Hepatocyte (in vitro differentiated cells): ENCODE data around the gene CENPL. TPM values are rescaled to one million over a fixed set of nuclear protein-coding genes. Genes with fewer than 3 reads are reported as not detected.
"Not testable (repeated sequence)": the region's sequence is repeated elsewhere in the genome, so short reads cannot be mapped to it uniquely, and the experiment has no call there.

Source experiments
- DNase-seq: peaks from one replicate; pipeline ENCODE4 v3.0.0-alpha.2; 2016; ENCODE audit warnings: low spot score
- H2AFZ ChIP-seq: fragments of 200-600 bp; sonication (generic); 2 replicates; pipeline ENCODE4 v1.6.0; 2016; ENCODE audit warnings: antibody characterized with exemption, mild to moderate bottlenecking
- H3K27ac ChIP-seq: fragments of 200-600 bp; sonication (generic); 2 replicates; pipeline ENCODE4 v1.5.1; 2016; ENCODE audit warnings: mild to moderate bottlenecking
- H3K27me3 ChIP-seq: fragments of 200-600 bp; sonication (generic); 2 replicates; pipeline ENCODE4 v1.6.1; 2016
- H3K36me3 ChIP-seq: fragments of 200-600 bp; sonication (generic); replicated peaks from 2 replicates; pipeline ENCODE4 v1.5.1; 2016; ENCODE audit warnings: low read depth; ENCODE audit not compliant: insufficient read depth
- H3K4me1 ChIP-seq: fragments of 200-600 bp; sonication (generic); 2 replicates; pipeline ENCODE4 v1.5.1; 2016; ENCODE audit warnings: mild to moderate bottlenecking, moderate library complexity; ENCODE audit not compliant: insufficient read depth
- H3K4me2 ChIP-seq: fragments of 200-600 bp; sonication (generic); 2 replicates; pipeline ENCODE4 v1.6.0; 2016
- H3K4me3 ChIP-seq: fragments of 200-600 bp; sonication (generic); 2 replicates; pipeline ENCODE4 v1.5.1; 2016; ENCODE audit warnings: mild to moderate bottlenecking
- H3K79me2 ChIP-seq: fragments of 200-600 bp; sonication (generic); 2 replicates; pipeline ENCODE4 v1.6.0; 2017; ENCODE audit warnings: mild to moderate bottlenecking
- H3K9me2 ChIP-seq: fragments of 200-600 bp; sonication (generic); replicated peaks from 2 replicates; pipeline ENCODE4 v1.6.0; 2017; ENCODE audit warnings: mild to moderate bottlenecking; ENCODE audit not compliant: insufficient read depth
- H3K9me3 ChIP-seq: fragments of 200-600 bp; sonication (generic); 2 replicates; pipeline ENCODE4 v1.5.1; 2016; ENCODE audit warnings: low read depth, mild to moderate bottlenecking
- H4K20me1 ChIP-seq: fragments of 200-600 bp; sonication (generic); 2 replicates; pipeline ENCODE4 v1.6.0; 2016; ENCODE audit warnings: mild to moderate bottlenecking; ENCODE audit not compliant: insufficient read depth, poor library complexity, severe bottlenecking
- CTCF ChIP-seq: fragments of 200-600 bp; sonication (generic); IDR thresholded peaks from 2 replicates; pipeline ENCODE4 v1.5.1; 2016; ENCODE audit warnings: antibody characterized with exemption, mild to moderate bottlenecking; ENCODE audit not compliant: poor library complexity
- EZH2 ChIP-seq: fragments of 200-600 bp; sonication (generic); IDR thresholded peaks from 2 replicates; pipeline ENCODE4 v1.6.1; 2016; ENCODE audit warnings: antibody characterized with exemption, mild to moderate bottlenecking, borderline replicate concordance
- EZH2phosphoT487 ChIP-seq: fragments of 200-600 bp; sonication (generic); IDR thresholded peaks from one replicate; pipeline ENCODE4 v1.6.1; 2018; ENCODE audit warnings: antibody characterized with exemption, mild to moderate bottlenecking, low read depth, moderate library complexity; ENCODE audit not compliant: unreplicated experiment, severe bottlenecking
- WGBS: methylation state at CpG from one replicate; pipeline ENCODE4 v1.1.6; 2016; ENCODE audit warnings: low lambda C conversion rate; ENCODE audit errors: missing lambda C conversion rate; 5-methylcytosine and 5-hydroxymethylcytosine counted together
- polyA plus RNA-seq: library from polyadenylated mRNA; unstranded; fragments of >200 nt; fragmentation: Nextera tagmentation; extraction: Ambion mirVana; gene quantifications from 2 replicates; pipeline ENCODE4 v1.2.1, GENCODE V29; 2016
- total RNA-seq: library from RNA; depleted of rRNA; stranded (reverse); fragments of >200 nt; gene quantifications from 2 replicates; pipeline ENCODE4 v1.2.3, GENCODE V29; 2014

The CENPL gene
- total and polyA plus RNA-seq, 2 experiments from 2014 or later = 4.2 to 6.1 TPM

- H3K4me2 ChIP-seq = no peak overlapping the region
These were observed 38.1 kb upstream of the CENPL start for GRCh38 chr1:173862769-173863223.

GRCh38 chr1:173862146-173862768 lies 37.6 kb upstream of the CENPL start:
- not testable (repeated sequence) for H3K27ac ChIP-seq, H3K4me3 ChIP-seq, H3K9me3 ChIP-seq, H3K4me2 ChIP-seq, DNase-seq, H3K9me2 ChIP-seq, H2AFZ ChIP-seq, H3K27me3 ChIP-seq, H3K36me3 ChIP-seq
- Histone ChIP-seq H3K4me1 (peaks cover 12% of the 10 kb centered on the region), H3K79me2 (peaks cover 25% of the 10 kb centered on the region), H4K20me1 (peaks cover 26% of the 10 kb centered on the region)
- WGBS = 81% methylated on average over 13 of the region's 13 CpGs

More at GRCh38 chr1:173862769-173863223, 38.1 kb upstream of the CENPL start:
- Histone ChIP-seq H3K4me3 (no peak overlapping the region), H3K4me1 (peaks cover 12% of the 10 kb centered on the region), H3K79me2 (peaks cover 28% of the 10 kb centered on the region), H4K20me1 (peaks cover 26% of the 10 kb centered on the region), H2AFZ (no peak overlapping the region), H3K9me3 (no peaks in the 10 kb centered on the region), H3K9me2 (no peaks in the 10 kb centered on the region), H3K27ac (no peak overlapping the region), H3K36me3 (peaks cover 5% of the 10 kb centered on the region), H3K27me3 (no peaks in the 10 kb centered on the region)
- 80% methylated on average over 8 of the region's 8 CpGs for WGBS
- no peak for DNase-seq
- TF ChIP-seq CTCF = no peak
- TF ChIP-seq EZH2phosphoT487 = no peak
- no peak for TF ChIP-seq EZH2

- H3K27ac ChIP-seq = no peak overlapping the region
- peaks cover 5% of the 10 kb centered on the region for H3K36me3 ChIP-seq
- no peak for TF ChIP-seq EZH2
- TF ChIP-seq CTCF = no peak
- no peak for TF ChIP-seq EZH2phosphoT487
- peaks cover 22% of the 10 kb centered on the region for H4K20me1 ChIP-seq
- H3K4me3 ChIP-seq = no peak overlapping the region
- H3K9me3 ChIP-seq = no peaks in the 10 kb centered on the region
- no peaks in the 10 kb centered on the region for H3K9me2 ChIP-seq
- peaks cover 19% of the 10 kb centered on the region for H3K79me2 ChIP-seq
- H2AFZ ChIP-seq = no peak overlapping the region
- no peaks in the 10 kb centered on the region for H3K27me3 ChIP-seq
- H3K4me2 ChIP-seq = no peak overlapping the region
- H3K4me1 ChIP-seq = peaks cover 8% of the 10 kb centered on the region
- DNase-seq = no peak
- WGBS = 99% methylated on average over 7 of the region's 7 CpGs
These were observed 37.1 kb upstream of the CENPL start for GRCh38 chr1:173861731-173862145.

- Histone ChIP-seq H3K27ac (no peak overlapping the region), H3K4me1 (peaks cover 5% of the 10 kb centered on the region), H4K20me1 (peaks cover 6% of the 10 kb centered on the region), H3K79me2 (peaks cover 3% of the 10 kb centered on the region), H3K9me2 (no peaks in the 10 kb centered on the region), H3K4me2 (no peak overlapping the region), H3K36me3 (peaks cover 5% of the 10 kb centered on the region), H3K9me3 (no peaks in the 10 kb centered on the region), H2AFZ (no peak overlapping the region), H3K4me3 (no peak overlapping the region), H3K27me3 (no peaks in the 10 kb centered on the region)
- 91% methylated on average over 1 of the region's 1 CpG for WGBS
- no peak for DNase-seq
- TF ChIP-seq EZH2phosphoT487 = no peak
- no peak for TF ChIP-seq EZH2
- TF ChIP-seq CTCF = no peak
These were observed 35.4 kb upstream of the CENPL start for GRCh38 chr1:173860065-173860464.

- not testable (repeated sequence) for H3K9me3 ChIP-seq
These were observed 34.9 kb upstream of the CENPL start for GRCh38 chr1:173859547-173859946.

More at GRCh38 chr1:173859547-173859946, 34.9 kb upstream of the CENPL start:
- not testable (repeated sequence) for H3K4me2 ChIP-seq, H3K27me3 ChIP-seq, H3K9me2 ChIP-seq, H3K36me3 ChIP-seq, H3K27ac ChIP-seq, H2AFZ ChIP-seq, H4K20me1 ChIP-seq, H3K4me3 ChIP-seq, DNase-seq, H3K79me2 ChIP-seq, H3K4me1 ChIP-seq
- WGBS = 99% methylated on average over 5 of the region's 5 CpGs
